Spleen (tissue), 7 donors: ENCODE measurements around the gene LAMC3.

Experiments
- POLR2AphosphoS5 ChIP-seq, 3 donors: sonication (generic); formaldehyde crosslinking; IDR thresholded peaks; one replicate each; pipeline ENCODE4 v1.5.1; 2017; ENCODE audit warnings: antibody characterized with exemption in 3 of 3
- TF ChIP-seq, protein P1 (sequence below), 11 experiments: fragments of 200-600 bp in 7 of 11; fragments of 450-650 bp in 4 of 11; sonication (generic) in 4 of 11; IDR thresholded peaks in 8 of 11; conservative IDR thresholded peaks in 3 of 11; 1 replicate in 7 of 11; 2 replicates in 4 of 11; pipeline versions ENCODE4 v1.4.0 to v1.8.0; 2016 to 2021; ENCODE audit warnings: antibody characterized with exemption in 11 of 11, inconsistent platforms in 4 of 11, mild to moderate bottlenecking in 1 of 11
- donor health status: DM: no; HTN: no; CAD: no; lungs with moderate emphysema.
- donor health status: DM: no; HTN: no; CAD: no.
- donor health status: DM: no; HTN: no; CAD: no.

DNA sequence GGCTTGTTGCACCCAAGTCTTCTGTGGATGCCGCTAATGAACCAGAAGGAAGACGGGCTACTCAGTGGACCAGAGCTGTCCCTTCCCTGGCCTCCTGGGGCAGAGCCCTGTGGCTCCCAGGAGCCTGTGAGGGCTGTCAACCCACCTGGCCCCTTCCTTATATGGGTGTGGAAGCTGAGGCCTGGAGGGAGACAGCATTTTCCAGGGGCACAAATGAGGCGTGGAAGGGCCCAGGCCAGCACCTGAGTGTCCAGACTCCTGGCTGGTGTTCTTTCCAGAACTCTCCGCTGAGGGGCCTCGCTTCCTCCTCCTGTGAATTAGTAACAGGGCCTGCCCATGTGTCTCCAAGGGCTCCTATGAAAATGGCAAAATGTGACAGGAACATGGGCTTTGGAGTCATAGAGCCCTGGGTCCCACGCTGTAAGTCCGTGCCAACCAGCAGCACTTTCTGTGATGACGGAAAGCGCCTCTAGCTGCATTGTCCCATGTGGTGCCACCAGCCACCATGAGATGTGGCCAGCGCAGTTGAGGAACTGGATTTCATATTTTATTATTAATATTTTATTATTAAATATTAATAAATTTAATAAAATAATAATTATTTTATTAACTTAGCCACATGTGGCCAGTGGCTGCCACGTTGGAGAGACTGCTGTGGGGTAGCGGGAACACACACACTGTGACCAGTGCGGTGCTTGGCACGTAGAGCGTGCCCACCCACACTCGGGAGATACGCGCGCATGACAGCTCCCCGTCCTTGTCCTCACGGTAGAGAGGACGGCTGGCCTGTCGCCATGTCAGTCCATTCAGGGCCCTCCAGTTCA, 18.3 kb downstream of the LAMC3 start:
- no peak for TF ChIP-seq POLR2AphosphoS5 (IDR thresholded peaks at IDR 0.05)
- TF ChIP-seq, protein P1, sequence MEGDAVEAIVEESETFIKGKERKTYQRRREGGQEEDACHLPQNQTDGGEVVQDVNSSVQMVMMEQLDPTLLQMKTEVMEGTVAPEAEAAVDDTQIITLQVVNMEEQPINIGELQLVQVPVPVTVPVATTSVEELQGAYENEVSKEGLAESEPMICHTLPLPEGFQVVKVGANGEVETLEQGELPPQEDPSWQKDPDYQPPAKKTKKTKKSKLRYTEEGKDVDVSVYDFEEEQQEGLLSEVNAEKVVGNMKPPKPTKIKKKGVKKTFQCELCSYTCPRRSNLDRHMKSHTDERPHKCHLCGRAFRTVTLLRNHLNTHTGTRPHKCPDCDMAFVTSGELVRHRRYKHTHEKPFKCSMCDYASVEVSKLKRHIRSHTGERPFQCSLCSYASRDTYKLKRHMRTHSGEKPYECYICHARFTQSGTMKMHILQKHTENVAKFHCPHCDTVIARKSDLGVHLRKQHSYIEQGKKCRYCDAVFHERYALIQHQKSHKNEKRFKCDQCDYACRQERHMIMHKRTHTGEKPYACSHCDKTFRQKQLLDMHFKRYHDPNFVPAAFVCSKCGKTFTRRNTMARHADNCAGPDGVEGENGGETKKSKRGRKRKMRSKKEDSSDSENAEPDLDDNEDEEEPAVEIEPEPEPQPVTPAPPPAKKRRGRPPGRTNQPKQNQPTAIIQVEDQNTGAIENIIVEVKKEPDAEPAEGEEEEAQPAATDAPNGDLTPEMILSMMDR (IDR thresholded peaks at IDR 0.05 in 8 of 11, conservative IDR thresholded peaks at IDR 0.05 in 3 of 11): no peak
